HepG2 (cell line): ENCODE measurements around the gene UBE2R2. TPM values are rescaled to one million over a fixed set of nuclear protein-coding genes. Genes with fewer than 3 reads are reported as not detected.

Experiments
- ATAC-seq: fragments of 200-7000 bp; cut with Tn5 transposase; 3 replicates; pipeline ENCODE4 v1.9.1; 2020; ENCODE audit warnings: mild to moderate bottlenecking, moderate library complexity
- BruUV-seq: library from RNA; stranded (reverse); fragments of 400-500 nt; replicated peaks from 2 replicates; lab custom pipeline; 2021; lab: Mats Ljungman, UMichigan
- CTCF ChIA-PET: fragments of 300-600 bp; formaldehyde crosslinking; extraction: SDS; loops from one replicate; lab custom pipeline; 2021; ENCODE audit warnings: low total read pairs, inconsistent platforms, low intra/inter-chr PET ratio; lab: Yijun Ruan, JAX
- POLR2A ChIA-PET: fragments of 350-600 bp; sonication (Branson Sonifier 250); formaldehyde crosslinking; loops from one replicate; lab custom pipeline; 2020; ENCODE audit warnings: antibody characterized with exemption, inconsistent platforms; lab: Yijun Ruan, JAX
- DNase-seq: peaks from one replicate; pipeline ENCODE4 v3.0.0-alpha.2; 2015; ENCODE audit warnings: low spot score
- FAIRE-seq: peaks from 3 replicates; lab custom pipeline; 2011; peaks lifted over from hg19 to GRCh38; lab: Jason Lieb, UNC
- H2AFZ ChIP-seq: one replicate; pipeline ENCODE4 v1.6.1; 2011; ENCODE audit warnings: low read length, inconsistent platforms
- H3K27ac ChIP-seq: fragments of 300-600 bp; 3 replicates; pipeline ENCODE4 v1.8.0; 2011; ENCODE audit warnings: mixed run types, mild to moderate bottlenecking, mixed read lengths, low read length, inconsistent platforms; ENCODE audit not compliant: insufficient read depth; ENCODE audit errors: extremely low read length
- H3K27me3 ChIP-seq, 2 experiments: fragments of 200-600 bp in 1 of 2; 2 replicates in 1 of 2; 3 replicates in 1 of 2; pipeline versions ENCODE4 v1.6.0 to v1.8.0; 2011; ENCODE audit warnings: low read length in 2 of 2, mild to moderate bottlenecking in 2 of 2, moderate library complexity in 2 of 2, inconsistent platforms in 1 of 2; ENCODE audit not compliant: insufficient read depth in 2 of 2, control insufficient read depth in 1 of 2
- H3K36me3 ChIP-seq, 2 experiments: fragments of 200-600 bp in 1 of 2; replicated peaks in 1 of 2; 2 replicates in 1 of 2; 3 replicates in 1 of 2; pipeline versions ENCODE4 v1.5.1 to v1.8.0; 2011; ENCODE audit warnings: low read length in 2 of 2, inconsistent platforms in 1 of 2; ENCODE audit not compliant: insufficient read depth in 2 of 2, control insufficient read depth in 1 of 2
- H3K4me1 ChIP-seq: 2 replicates; pipeline ENCODE4 v1.5.1; 2012; ENCODE audit warnings: low read length, inconsistent platforms; ENCODE audit not compliant: insufficient read depth
- H3K4me2 ChIP-seq: 2 replicates; pipeline ENCODE4 v1.6.0; 2011; ENCODE audit warnings: low read depth, low read length, inconsistent platforms
- H3K4me3 ChIP-seq, 3 experiments: fragments of 200-600 bp in 1 of 3; sonication (generic), shearing (Covaris generic) in 1 of 3; replicated peaks in 1 of 3; 2 replicates each; pipeline ENCODE4 v1.5.1; 2011 to 2016; ENCODE audit warnings: low read length in 3 of 3, inconsistent platforms in 2 of 3, low read depth in 2 of 3, mild to moderate bottlenecking in 2 of 3, control low read depth in 1 of 3, mixed read lengths in 1 of 3; ENCODE audit not compliant: insufficient read depth in 1 of 3
- H3K79me2 ChIP-seq: one replicate; pipeline ENCODE4 v1.6.1; 2011; ENCODE audit warnings: low read length, inconsistent platforms; ENCODE audit not compliant: insufficient read depth
- H3K9ac ChIP-seq: 2 replicates; pipeline ENCODE4 v1.6.0; 2011; ENCODE audit warnings: mild to moderate bottlenecking, low read depth, low read length, inconsistent platforms; ENCODE audit not compliant: insufficient read depth
- H3K9me3 ChIP-seq: 2 replicates; pipeline ENCODE4 v1.5.1; 2012; ENCODE audit warnings: mild to moderate bottlenecking, low read length
- H4K20me1 ChIP-seq: 2 replicates; pipeline ENCODE4 v1.6.0; 2011; ENCODE audit warnings: inconsistent platforms, mild to moderate bottlenecking, low read length, moderate library complexity; ENCODE audit not compliant: insufficient read depth
- ZNF644 ChIP-seq: IDR thresholded peaks from 2 replicates; pipeline ENCODE4 v1.6.1; 2016; ENCODE audit warnings: low read depth
- WGBS: methylation state at CpG from one replicate; pipeline ENCODE4 v1.1.6; 2017; ENCODE audit warnings: low lambda C conversion rate; 5-methylcytosine and 5-hydroxymethylcytosine counted together
- in situ Hi-C: cut with HindIII; loops from 2 replicates; pipeline ENCODE4 v1.10.0; 2017; ENCODE audit warnings: low pct_unique_long_range_greater_than_20kb; ENCODE audit not compliant: extremely low pct_ligation_motif_present
- intact Hi-C: fragments of 100-400 bp; cut with micrococcal nuclease; formaldehyde crosslinking; loops from one replicate; pipeline ENCODE4 v1.10.0; 2022; ENCODE audit not compliant: unreplicated experiment
- polyA plus RNA-seq, 8 experiments: library from polyadenylated mRNA; depleted of rRNA in 3 of 8; stranded (reverse) in 7 of 8; unstranded in 1 of 8; fragments of >200 nt; fragmentation: Illumina TruSeq in 4 of 8; extraction: Trizol in 4 of 8; gene quantifications; 2 replicates each; pipeline versions ENCODE4 v1.2.1 to v1.2.3, GENCODE V29; 2011 to 2016; ENCODE audit warnings: low read depth in 4 of 8, missing spikeins in 1 of 8, mixed read lengths in 1 of 8; ENCODE audit not compliant: insufficient read depth in 1 of 8
- total RNA-seq, 5 experiments: library from RNA; depleted of rRNA; stranded (reverse); fragments of >200 nt; fragmentation: Illumina TruSeq; extraction: Trizol; gene quantifications; 2 replicates each; pipeline ENCODE4 v1.2.3, GENCODE V29; 2016; ENCODE audit warnings: low read depth in 1 of 5
- TF ChIP-seq, protein P1 (sequence below): sonication (generic); formaldehyde crosslinking; IDR thresholded peaks from 2 replicates; pipeline ENCODE4 v1.9.0; 2021; ENCODE audit warnings: mild to moderate bottlenecking, missing genetic modification reagents

UBE2R2 gene
- total and polyA plus RNA-seq, 2 of the 13 experiments (the other 11 are each of a cell fraction or from before 2014, with no cell fraction given), result 14.8 to 20.9 TPM

DNA sequence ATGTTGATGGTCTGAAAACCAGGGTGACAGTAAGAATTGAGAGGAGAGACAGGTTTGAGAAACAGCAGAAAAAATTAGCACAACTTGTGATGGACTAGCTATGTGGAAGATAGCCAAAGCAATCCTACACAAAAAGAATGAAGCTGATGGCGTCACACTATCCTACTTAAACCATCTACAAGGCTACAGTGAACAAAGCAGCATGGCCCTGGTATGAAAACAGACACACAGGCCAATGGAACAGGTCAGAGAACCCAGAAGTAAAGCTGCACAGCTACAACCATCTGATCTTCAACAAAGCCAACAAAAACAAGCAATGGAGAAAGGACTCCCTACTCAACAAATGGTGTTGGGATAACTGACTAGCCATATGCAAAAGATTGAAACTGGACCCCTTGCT, 7.5 kb upstream of the UBE2R2 start:
- Histone ChIP-seq H3K27ac (peak overlapping the region; percentile 71), H3K4me2 (peak overlapping the region; percentile 74), H3K4me3 (peak overlapping the region in 1 of 3 experiments; percentile 7; a peak in 1 of 6 replicates), H3K79me2 (no peaks in the 10 kb centered on the region), H3K27me3 (no peaks in the 10 kb centered on the region), H3K36me3 (no peaks in the 10 kb centered on the region), H3K9me3 (no peaks in the 10 kb centered on the region), H2AFZ (peak overlapping the region; percentile 42), H3K4me1 (peaks cover 65% of the 10 kb centered on the region)
- ATAC-seq (peak; percentile 36), DNase-seq (no peak)
- in situ Hi-C loops, result no loop called here
- BruUV-seq, result no TSS peak
- CTCF ChIA-PET, result no interaction called here
- TF ChIP-seq, protein P1, sequence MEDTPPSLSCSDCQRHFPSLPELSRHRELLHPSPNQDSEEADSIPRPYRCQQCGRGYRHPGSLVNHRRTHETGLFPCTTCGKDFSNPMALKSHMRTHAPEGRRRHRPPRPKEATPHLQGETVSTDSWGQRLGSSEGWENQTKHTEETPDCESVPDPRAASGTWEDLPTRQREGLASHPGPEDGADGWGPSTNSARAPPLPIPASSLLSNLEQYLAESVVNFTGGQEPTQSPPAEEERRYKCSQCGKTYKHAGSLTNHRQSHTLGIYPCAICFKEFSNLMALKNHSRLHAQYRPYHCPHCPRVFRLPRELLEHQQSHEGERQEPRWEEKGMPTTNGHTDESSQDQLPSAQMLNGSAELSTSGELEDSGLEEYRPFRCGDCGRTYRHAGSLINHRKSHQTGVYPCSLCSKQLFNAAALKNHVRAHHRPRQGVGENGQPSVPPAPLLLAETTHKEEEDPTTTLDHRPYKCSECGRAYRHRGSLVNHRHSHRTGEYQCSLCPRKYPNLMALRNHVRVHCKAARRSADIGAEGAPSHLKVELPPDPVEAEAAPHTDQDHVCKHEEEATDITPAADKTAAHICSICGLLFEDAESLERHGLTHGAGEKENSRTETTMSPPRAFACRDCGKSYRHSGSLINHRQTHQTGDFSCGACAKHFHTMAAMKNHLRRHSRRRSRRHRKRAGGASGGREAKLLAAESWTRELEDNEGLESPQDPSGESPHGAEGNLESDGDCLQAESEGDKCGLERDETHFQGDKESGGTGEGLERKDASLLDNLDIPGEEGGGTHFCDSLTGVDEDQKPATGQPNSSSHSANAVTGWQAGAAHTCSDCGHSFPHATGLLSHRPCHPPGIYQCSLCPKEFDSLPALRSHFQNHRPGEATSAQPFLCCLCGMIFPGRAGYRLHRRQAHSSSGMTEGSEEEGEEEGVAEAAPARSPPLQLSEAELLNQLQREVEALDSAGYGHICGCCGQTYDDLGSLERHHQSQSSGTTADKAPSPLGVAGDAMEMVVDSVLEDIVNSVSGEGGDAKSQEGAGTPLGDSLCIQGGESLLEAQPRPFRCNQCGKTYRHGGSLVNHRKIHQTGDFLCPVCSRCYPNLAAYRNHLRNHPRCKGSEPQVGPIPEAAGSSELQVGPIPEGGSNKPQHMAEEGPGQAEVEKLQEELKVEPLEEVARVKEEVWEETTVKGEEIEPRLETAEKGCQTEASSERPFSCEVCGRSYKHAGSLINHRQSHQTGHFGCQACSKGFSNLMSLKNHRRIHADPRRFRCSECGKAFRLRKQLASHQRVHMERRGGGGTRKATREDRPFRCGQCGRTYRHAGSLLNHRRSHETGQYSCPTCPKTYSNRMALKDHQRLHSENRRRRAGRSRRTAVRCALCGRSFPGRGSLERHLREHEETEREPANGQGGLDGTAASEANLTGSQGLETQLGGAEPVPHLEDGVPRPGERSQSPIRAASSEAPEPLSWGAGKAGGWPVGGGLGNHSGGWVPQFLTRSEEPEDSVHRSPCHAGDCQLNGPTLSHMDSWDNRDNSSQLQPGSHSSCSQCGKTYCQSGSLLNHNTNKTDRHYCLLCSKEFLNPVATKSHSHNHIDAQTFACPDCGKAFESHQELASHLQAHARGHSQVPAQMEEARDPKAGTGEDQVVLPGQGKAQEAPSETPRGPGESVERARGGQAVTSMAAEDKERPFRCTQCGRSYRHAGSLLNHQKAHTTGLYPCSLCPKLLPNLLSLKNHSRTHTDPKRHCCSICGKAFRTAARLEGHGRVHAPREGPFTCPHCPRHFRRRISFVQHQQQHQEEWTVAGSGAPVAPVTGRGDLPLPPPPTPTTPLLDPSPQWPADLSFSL (CRISPR knock-in tag), result no peak
- TF ChIP-seq ZNF644 (CRISPR knock-in tag), result peak; percentile 66; the same call in 1 of the 2 replicates
- TF ChIP-seq, all 625 proteins: peak for 1
- Histone ChIP-seq H3K9ac (no peak overlapping the region; the same call in 1 of the 2 replicates), H4K20me1 (no peaks in the 10 kb centered on the region)
- intact Hi-C loops, result no loop called here
- 17% methylated on average over 1 of the region's 1 CpG for WGBS
- POLR2A ChIA-PET, result interaction anchor here (1.2 kb wide), 1 partner anchor 24 kb away, joined by 3 read pairs; no protein-coding TSS in a partner anchor
- no peak for FAIRE-seq
